Esophagus squamous epithelium (tissue), 4 donors: ENCODE data around the gene C10orf67.

ENCODE experiments used
- POLR2A ChIP-seq, 4 donors: fragments of 450-650 bp; IDR thresholded peaks; one replicate each; pipeline ENCODE4 v1.6.1; 2017; ENCODE audit warnings: antibody characterized with exemption in 4 of 4, mild to moderate bottlenecking in 4 of 4, moderate library complexity in 3 of 4
- TF ChIP-seq, protein P1 (sequence below), 6 experiments: fragments of 450-650 bp in 4 of 6; fragments of 200-600 bp in 2 of 6; sonication (generic) in 2 of 6; IDR thresholded peaks; one replicate each; pipeline ENCODE4 v1.5.1; 2016 to 2019; ENCODE audit warnings: antibody characterized with exemption in 6 of 6, mild to moderate bottlenecking in 4 of 6, moderate library complexity in 4 of 6

DNA sequence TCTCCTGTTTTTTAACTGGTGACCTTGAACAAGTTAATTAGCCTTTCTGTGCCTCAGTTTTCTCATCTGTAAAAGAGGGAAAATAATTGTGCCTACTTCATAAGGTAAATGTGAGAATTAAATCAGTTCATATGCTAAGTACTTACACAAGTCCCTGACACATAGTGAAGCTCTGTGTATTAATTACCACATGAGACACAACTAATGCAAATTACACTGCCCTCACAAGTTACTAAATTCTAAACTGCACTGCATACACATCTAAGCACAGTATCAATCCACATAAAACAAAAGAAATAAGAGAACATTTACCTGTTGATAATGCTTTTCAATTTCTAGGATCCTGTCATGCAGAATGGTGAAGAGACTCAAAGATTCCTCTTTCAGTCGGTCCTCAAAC, 22.5 kb downstream of the C10orf67 start:
- TF ChIP-seq, protein P1, sequence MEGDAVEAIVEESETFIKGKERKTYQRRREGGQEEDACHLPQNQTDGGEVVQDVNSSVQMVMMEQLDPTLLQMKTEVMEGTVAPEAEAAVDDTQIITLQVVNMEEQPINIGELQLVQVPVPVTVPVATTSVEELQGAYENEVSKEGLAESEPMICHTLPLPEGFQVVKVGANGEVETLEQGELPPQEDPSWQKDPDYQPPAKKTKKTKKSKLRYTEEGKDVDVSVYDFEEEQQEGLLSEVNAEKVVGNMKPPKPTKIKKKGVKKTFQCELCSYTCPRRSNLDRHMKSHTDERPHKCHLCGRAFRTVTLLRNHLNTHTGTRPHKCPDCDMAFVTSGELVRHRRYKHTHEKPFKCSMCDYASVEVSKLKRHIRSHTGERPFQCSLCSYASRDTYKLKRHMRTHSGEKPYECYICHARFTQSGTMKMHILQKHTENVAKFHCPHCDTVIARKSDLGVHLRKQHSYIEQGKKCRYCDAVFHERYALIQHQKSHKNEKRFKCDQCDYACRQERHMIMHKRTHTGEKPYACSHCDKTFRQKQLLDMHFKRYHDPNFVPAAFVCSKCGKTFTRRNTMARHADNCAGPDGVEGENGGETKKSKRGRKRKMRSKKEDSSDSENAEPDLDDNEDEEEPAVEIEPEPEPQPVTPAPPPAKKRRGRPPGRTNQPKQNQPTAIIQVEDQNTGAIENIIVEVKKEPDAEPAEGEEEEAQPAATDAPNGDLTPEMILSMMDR (IDR thresholded peaks at IDR 0.05) = no peak
- TF ChIP-seq POLR2A (IDR thresholded peaks at IDR 0.05) = no peak
